Thyroid gland (tissue), 4 donors: Measurements from ENCODE around the gene ZNF514. TPM values are rescaled to one million over a fixed set of nuclear protein-coding genes. Genes with fewer than 3 reads are reported as not detected.
"Not testable (repeated sequence)": the region's sequence is repeated elsewhere in the genome, so short reads cannot be mapped to it uniquely, and the experiment has no call there.

Experiments
- DNase-seq, 2 donors: peaks; one replicate each; pipeline ENCODE4 v3.0.0-alpha.2; 2019
- H3K27ac ChIP-seq, 3 donors: fragments of 200-600 bp; sonication (generic); 1 replicate in 2 of 3; 2 replicates in 1 of 3; pipeline ENCODE4 v1.5.1; 2016 to 2019; ENCODE audit warnings: mild to moderate bottlenecking in 1 of 3, moderate library complexity in 1 of 3
- H3K27me3 ChIP-seq: fragments of 200-600 bp; sonication (generic); one replicate; pipeline ENCODE4 v1.5.1; 2019
- H3K36me3 ChIP-seq, 2 donors: fragments of 200-600 bp; sonication (generic); one replicate each; pipeline ENCODE4 v1.5.1; 2016 to 2019
- H3K4me1 ChIP-seq, 2 donors: fragments of 200-600 bp; sonication (generic); one replicate each; pipeline ENCODE4 v1.5.1; 2017 to 2019
- H3K4me3 ChIP-seq, 3 donors: fragments of 200-600 bp; sonication (generic); replicated peaks in 1 of 3; 1 replicate in 2 of 3; 2 replicates in 1 of 3; pipeline ENCODE4 v1.5.1; 2016; ENCODE audit warnings: mild to moderate bottlenecking in 1 of 3
- H3K9me3 ChIP-seq: fragments of 200-600 bp; sonication (generic); one replicate; pipeline ENCODE4 v1.5.1; 2017
- POLR2A ChIP-seq, 2 donors: fragments of 450-650 bp; IDR thresholded peaks; one replicate each; pipeline ENCODE4 v1.6.1; 2017; ENCODE audit warnings: antibody characterized with exemption in 2 of 2, mild to moderate bottlenecking in 2 of 2, moderate library complexity in 1 of 2
- WGBS, 2 donors: methylation state at CpG; one replicate each; pipeline ENCODE4 v1.1.5; 2017; 5-methylcytosine and 5-hydroxymethylcytosine counted together
- intact Hi-C: fragments of 100-400 bp; cut with DNase I; formaldehyde crosslinking; loops from one replicate; pipeline ENCODE4 v1.15.1; 2023
- total RNA-seq, 4 donors: library from RNA; depleted of rRNA; stranded (reverse); fragments of >200 nt; gene quantifications; one replicate each; pipeline ENCODE4 v1.2.3, GENCODE V29; 2016
- TF ChIP-seq, protein P1 (sequence below), 6 experiments: fragments of 200-600 bp in 3 of 6; fragments of 450-650 bp in 3 of 6; sonication (generic) in 3 of 6; IDR thresholded peaks; one replicate each; pipeline ENCODE4 v1.5.1; 2016 to 2019; ENCODE audit warnings: antibody characterized with exemption in 6 of 6, mild to moderate bottlenecking in 2 of 6, inconsistent platforms in 1 of 6, moderate library complexity in 1 of 6

Gene ZNF514
- total RNA-seq, 4 donors from 2014 or later: 23.5 to 28.5 (median 25.6) TPM

DNA sequence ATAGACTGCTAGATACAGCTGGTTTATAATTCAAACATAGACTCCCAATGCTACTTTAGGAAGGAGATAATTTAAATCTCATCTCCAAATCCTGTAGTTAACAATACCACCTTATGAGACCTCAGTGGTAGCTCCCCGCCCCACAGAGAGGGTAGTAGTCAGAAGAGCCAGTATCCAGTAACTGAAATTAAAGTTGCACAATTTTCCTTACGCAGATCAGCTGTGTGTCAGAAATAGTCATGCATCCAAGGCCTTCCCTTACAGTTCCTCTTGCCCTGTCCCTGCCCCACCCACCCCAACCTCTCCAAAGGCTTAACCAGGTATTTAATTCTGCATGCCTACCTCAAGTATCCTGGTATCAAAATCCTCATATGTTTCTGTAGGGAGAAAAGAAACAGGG lies 53.6 kb downstream of the ZNF514 start:
- Histone ChIP-seq H3K27ac (no peak overlapping the region), H3K36me3 (peaks cover 57 to 79% of the 10 kb centered on the region in 2 donors), H3K4me3 (no peak overlapping the region), H3K9me3 (no peaks in the 10 kb centered on the region), H3K27me3 (no peaks in the 10 kb centered on the region), H3K4me1 (no peaks in the 10 kb centered on the region)
- no peak for DNase-seq
- intact Hi-C loops: no loop called here
- WGBS, 2 donors: 96 to 100% methylated on average over 2 of the region's 2 CpGs
- no peak for TF ChIP-seq POLR2A (IDR thresholded peaks at IDR 0.05)
- TF ChIP-seq, protein P1, sequence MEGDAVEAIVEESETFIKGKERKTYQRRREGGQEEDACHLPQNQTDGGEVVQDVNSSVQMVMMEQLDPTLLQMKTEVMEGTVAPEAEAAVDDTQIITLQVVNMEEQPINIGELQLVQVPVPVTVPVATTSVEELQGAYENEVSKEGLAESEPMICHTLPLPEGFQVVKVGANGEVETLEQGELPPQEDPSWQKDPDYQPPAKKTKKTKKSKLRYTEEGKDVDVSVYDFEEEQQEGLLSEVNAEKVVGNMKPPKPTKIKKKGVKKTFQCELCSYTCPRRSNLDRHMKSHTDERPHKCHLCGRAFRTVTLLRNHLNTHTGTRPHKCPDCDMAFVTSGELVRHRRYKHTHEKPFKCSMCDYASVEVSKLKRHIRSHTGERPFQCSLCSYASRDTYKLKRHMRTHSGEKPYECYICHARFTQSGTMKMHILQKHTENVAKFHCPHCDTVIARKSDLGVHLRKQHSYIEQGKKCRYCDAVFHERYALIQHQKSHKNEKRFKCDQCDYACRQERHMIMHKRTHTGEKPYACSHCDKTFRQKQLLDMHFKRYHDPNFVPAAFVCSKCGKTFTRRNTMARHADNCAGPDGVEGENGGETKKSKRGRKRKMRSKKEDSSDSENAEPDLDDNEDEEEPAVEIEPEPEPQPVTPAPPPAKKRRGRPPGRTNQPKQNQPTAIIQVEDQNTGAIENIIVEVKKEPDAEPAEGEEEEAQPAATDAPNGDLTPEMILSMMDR (IDR thresholded peaks at IDR 0.05): no peak

DNA sequence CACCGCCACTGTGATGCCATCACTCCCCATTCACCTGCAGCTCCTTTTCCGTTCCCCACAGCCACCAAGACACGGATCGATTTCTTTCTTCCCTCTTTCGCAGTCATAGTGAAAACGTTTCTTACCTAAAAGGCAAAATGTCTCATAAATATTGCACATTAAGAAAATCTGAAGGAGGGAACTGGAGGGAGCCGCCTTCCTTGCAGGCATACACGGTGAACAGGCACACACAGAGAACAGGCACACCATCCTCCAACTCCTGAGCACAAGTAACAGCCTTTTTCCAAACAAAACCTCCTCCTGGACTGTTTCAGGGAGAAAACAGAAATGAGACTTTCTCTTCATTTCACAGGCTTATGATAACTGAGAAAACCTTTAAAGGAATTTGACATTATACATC lies 55.0 kb downstream of the ZNF514 start:
- DNase-seq: no peak
- no peak overlapping the region for H3K27ac ChIP-seq
- no peak for TF ChIP-seq POLR2A (IDR thresholded peaks at IDR 0.05)
- TF ChIP-seq, protein P1 (IDR thresholded peaks at IDR 0.05): no peak
- H3K4me1 ChIP-seq: no peaks in the 10 kb centered on the region
- H3K9me3 ChIP-seq: no peaks in the 10 kb centered on the region
- peaks cover 67 to 85% of the 10 kb centered on the region in 2 donors for H3K36me3 ChIP-seq
- 95 to 96% methylated on average over 8 of the region's 8 CpGs for WGBS, 2 donors
- intact Hi-C loops: no loop called here
- H3K27me3 ChIP-seq: no peaks in the 10 kb centered on the region
- H3K4me3 ChIP-seq: no peak overlapping the region

DNA sequence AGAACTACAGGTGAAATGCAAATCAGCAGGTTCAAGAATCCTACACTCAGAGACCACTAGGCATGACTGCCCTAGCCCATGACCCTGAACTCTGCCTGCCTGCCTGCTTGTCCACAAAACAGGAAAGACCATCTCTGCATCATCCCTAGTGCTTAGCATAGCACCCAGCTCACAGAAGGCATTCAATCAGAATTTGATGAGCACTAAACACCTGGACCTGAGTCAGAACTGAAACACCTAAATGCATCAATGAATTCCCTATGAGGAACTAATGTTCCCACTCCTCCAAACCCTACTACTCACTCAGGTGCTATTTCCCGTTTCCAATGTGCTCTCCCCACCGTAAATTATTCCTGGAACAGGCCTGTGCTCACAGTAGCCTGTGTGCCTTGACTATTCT lies 59.7 kb downstream of the ZNF514 start:
- H3K36me3 ChIP-seq: peaks cover 28 to 45% of the 10 kb centered on the region in 2 donors
- intact Hi-C loops: no loop called here
- TF ChIP-seq POLR2A (IDR thresholded peaks at IDR 0.05): no peak
- TF ChIP-seq, protein P1 (IDR thresholded peaks at IDR 0.05): no peak
- DNase-seq: no peak
- H3K27ac ChIP-seq: no peak overlapping the region
- 98% methylated on average over 2 of the region's 2 CpGs for WGBS, 2 donors
- H3K4me3 ChIP-seq: no peak overlapping the region
- no peaks in the 10 kb centered on the region for H3K27me3 ChIP-seq
- H3K9me3 ChIP-seq: no peaks in the 10 kb centered on the region
- no peaks in the 10 kb centered on the region for H3K4me1 ChIP-seq

DNA sequence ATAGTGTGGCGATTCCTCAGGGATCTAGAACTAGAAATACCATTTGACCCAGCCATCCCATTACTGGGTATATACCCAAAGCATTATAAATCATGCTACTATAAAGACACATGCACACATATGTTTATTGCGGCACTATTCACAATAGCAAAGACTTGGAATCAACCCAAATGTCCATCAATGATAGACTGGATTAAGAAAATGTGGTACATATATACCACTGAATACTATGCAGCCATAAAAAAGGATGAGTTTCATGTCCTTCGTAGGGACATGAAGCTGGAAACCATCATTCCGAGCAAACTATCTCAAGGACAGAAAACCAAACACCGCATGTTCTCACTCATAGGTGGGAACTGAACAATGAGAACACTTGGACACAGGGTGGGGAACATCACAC lies 61.4 kb downstream of the ZNF514 start:
- intact Hi-C loops, H3K27ac ChIP-seq: not testable (repeated sequence)
- WGBS, 2 donors: 97 to 98% methylated on average over 5 of the region's 5 CpGs

More for the DNA sequence above, 61.4 kb downstream of the ZNF514 start:
- DNase-seq, H3K4me3 ChIP-seq, H3K9me3 ChIP-seq, H3K27me3 ChIP-seq, H3K4me1 ChIP-seq: not testable (repeated sequence)
- H3K36me3 ChIP-seq: peaks cover 26 to 29% of the 10 kb centered on the region in 2 donors

Other genes with a start within 250 kb of the ZNF514 start
- gene MAL, start 134.1 kb downstream of the ZNF514 start, total RNA-seq: 10 to 100 TPM in 3 of 4 donors, 1 to 10 TPM in 1; 5.6 to 19.3 (median 13.3) TPM
- 10 to 100 TPM; 50.8 to 58.7 (median 54.9) TPM for gene MRPS5, start 38.0 kb downstream of the ZNF514 start, total RNA-seq
- 1 to 10 TPM; 5.0 to 7.5 (median 5.7) TPM for gene ZNF2, start 6.0 kb upstream of the ZNF514 start, total RNA-seq
- 10 to 100 TPM in 2 of 4 donors, 1 to 10 TPM in 2; 6.7 to 10.5 (median 9.9) TPM for gene ZNF892, start 47.7 kb upstream of the ZNF514 start, total RNA-seq
- 10 to 100 TPM; 16.7 to 24.3 (median 22.0) TPM for gene PROM2, start 114.6 kb upstream of the ZNF514 start, total RNA-seq
- 10 to 100 TPM; 37.1 to 66.5 (median 51.1) TPM for gene KCNIP3, start 137.5 kb upstream of the ZNF514 start, total RNA-seq
- 10 to 100 TPM; 39.2 to 90.2 (median 59.3) TPM for gene FAHD2A, start 242.9 kb upstream of the ZNF514 start, total RNA-seq